ENCODE measurements around the gene ALKAL2. TPM values are rescaled to one million over a fixed set of nuclear protein-coding genes. Genes with fewer than 3 reads are reported as not detected.
"Not testable (repeated sequence)": the region's sequence is repeated elsewhere in the genome, so short reads cannot be mapped to it uniquely, and the experiment has no call there.

Gene ALKAL2
- total and polyA plus RNA-seq, 2 donors (not counting 1 experiment from before 2014, with no cell fraction given), result 0.17 to 0.58 TPM

GRCh38 chr2:317501-318424 is 29.9 kb upstream of the ALKAL2 start:
- no peak overlapping the region for H3K27ac ChIP-seq (ENCODE audit: insufficient read depth, low read length)
- H3K4me3 ChIP-seq (replicated peaks in 1 of 4; ENCODE audit: control extremely low read depth in 1 of 4, insufficient read depth in 1 of 4, low read depth in 3 of 4, low read length in 4 of 4), result no peak overlapping the region

GRCh38 chr2:316381-316780 is 28.5 kb upstream of the ALKAL2 start:
- H3K4me2 ChIP-seq (ENCODE audit: extremely low read depth, insufficient read depth, low read length), result no peak overlapping the region
- no peak overlapping the region for H3K9ac ChIP-seq (ENCODE audit: insufficient read depth, low read length)
- no peak for DNase-seq (ENCODE audit: low read depth in 2 of 2)
- no peaks in the 10 kb centered on the region for H3K36me3 ChIP-seq (ENCODE audit: control insufficient read depth, insufficient read depth, low read length)
- H3K4me3 ChIP-seq (replicated peaks in 1 of 4; ENCODE audit: control extremely low read depth in 1 of 4, insufficient read depth in 1 of 4, low read depth in 3 of 4, low read length in 4 of 4), result no peak overlapping the region
- no peaks in the 10 kb centered on the region for H3K4me1 ChIP-seq (ENCODE audit: control insufficient read depth, extremely low read depth, insufficient read depth, low read length)
- H3K27me3 ChIP-seq (ENCODE audit: control insufficient read depth, insufficient read depth, low read length), result no peaks in the 10 kb centered on the region
- H3K9me3 ChIP-seq (ENCODE audit: control insufficient read depth, insufficient read depth, low read depth, low read length), result no peaks in the 10 kb centered on the region
- H3K27ac ChIP-seq (ENCODE audit: insufficient read depth, low read length), result no peak overlapping the region
- no peaks in the 10 kb centered on the region for H3K79me2 ChIP-seq (ENCODE audit: control insufficient read depth, insufficient read depth, low read length)
- TF ChIP-seq CTCF (conservative IDR thresholded peaks at IDR 0.05 in 1 of 2, IDR thresholded peaks at IDR 0.05 in 1 of 2; ENCODE audit: low read depth in 1 of 2, low read length in 2 of 2) (no peak), EZH2 (IDR thresholded peaks at IDR 0.05; ENCODE audit: low read length, missing control alignments) (no peak)
- no peaks in the 10 kb centered on the region for H4K20me1 ChIP-seq (ENCODE audit: control insufficient read depth, extremely low read depth, insufficient read depth, low read length)
- no peak overlapping the region for H2AFZ ChIP-seq (ENCODE audit: low read length)

More at GRCh38 chr2:317501-318424, 29.9 kb upstream of the ALKAL2 start:
- H3K9ac ChIP-seq (ENCODE audit: insufficient read depth, low read length), result no peak overlapping the region
- no peaks in the 10 kb centered on the region for H3K4me1 ChIP-seq (ENCODE audit: control insufficient read depth, extremely low read depth, insufficient read depth, low read length)
- H2AFZ ChIP-seq (ENCODE audit: low read length), result no peak overlapping the region
- H3K36me3 ChIP-seq (ENCODE audit: control insufficient read depth, insufficient read depth, low read length), result no peaks in the 10 kb centered on the region
- H4K20me1 ChIP-seq (ENCODE audit: control insufficient read depth, extremely low read depth, insufficient read depth, low read length), result no peaks in the 10 kb centered on the region
- H3K4me2 ChIP-seq (ENCODE audit: extremely low read depth, insufficient read depth, low read length), result no peak overlapping the region
- no peaks in the 10 kb centered on the region for H3K27me3 ChIP-seq (ENCODE audit: control insufficient read depth, insufficient read depth, low read length)
- H3K79me2 ChIP-seq (ENCODE audit: control insufficient read depth, insufficient read depth, low read length), result no peaks in the 10 kb centered on the region
- TF ChIP-seq EZH2 (IDR thresholded peaks at IDR 0.05; ENCODE audit: low read length, missing control alignments) (no peak), CTCF (conservative IDR thresholded peaks at IDR 0.05 in 1 of 2, IDR thresholded peaks at IDR 0.05 in 1 of 2; ENCODE audit: low read depth in 1 of 2, low read length in 2 of 2) (no peak)
- DNase-seq (ENCODE audit: low read depth in 2 of 2), result peak; percentile 40 to 72
- H3K9me3 ChIP-seq (ENCODE audit: control insufficient read depth, insufficient read depth, low read depth, low read length), result no peaks in the 10 kb centered on the region

GRCh38 chr2:315925-316324 is 28.0 kb upstream of the ALKAL2 start:
- not testable (repeated sequence) for H2AFZ ChIP-seq (ENCODE audit: low read length); DNase-seq (ENCODE audit: low read depth in 2 of 2); H4K20me1 ChIP-seq (ENCODE audit: control insufficient read depth, extremely low read depth, insufficient read depth, low read length); H3K79me2 ChIP-seq (ENCODE audit: control insufficient read depth, insufficient read depth, low read length); H3K4me1 ChIP-seq (ENCODE audit: control insufficient read depth, extremely low read depth, insufficient read depth, low read length); H3K27ac ChIP-seq (ENCODE audit: insufficient read depth, low read length); H3K4me3 ChIP-seq (replicated peaks in 1 of 4; ENCODE audit: control extremely low read depth in 1 of 4, insufficient read depth in 1 of 4, low read depth in 3 of 4, low read length in 4 of 4); H3K27me3 ChIP-seq (ENCODE audit: control insufficient read depth, insufficient read depth, low read length); H3K4me2 ChIP-seq (ENCODE audit: extremely low read depth, insufficient read depth, low read length); H3K9me3 ChIP-seq (ENCODE audit: control insufficient read depth, insufficient read depth, low read depth, low read length); H3K9ac ChIP-seq (ENCODE audit: insufficient read depth, low read length); H3K36me3 ChIP-seq (ENCODE audit: control insufficient read depth, insufficient read depth, low read length)
